Muscle layer of colon (tissue), 2 donors: ENCODE measurements around the gene ZBTB37.
"Not testable (repeated sequence)": the region's sequence is repeated elsewhere in the genome, so short reads cannot be mapped to it uniquely, and the experiment has no call there.

Experiments used
- H3K27ac ChIP-seq: one replicate; pipeline ENCODE4 v1.7.0; 2013; ENCODE audit warnings: low read depth, mild to moderate bottlenecking, low read length, moderate library complexity
- H3K27me3 ChIP-seq, 2 donors: one replicate each; pipeline ENCODE4 v1.7.0; 2013; ENCODE audit warnings: low read length in 2 of 2, mild to moderate bottlenecking in 2 of 2; ENCODE audit not compliant: insufficient read depth in 2 of 2, control insufficient read depth in 1 of 2
- H3K36me3 ChIP-seq: one replicate; pipeline ENCODE4 v1.7.0; 2013; ENCODE audit warnings: mild to moderate bottlenecking, low read length; ENCODE audit not compliant: insufficient read depth
- H3K4me1 ChIP-seq: one replicate; pipeline ENCODE4 v1.7.0; 2013; ENCODE audit warnings: mild to moderate bottlenecking, low read length; ENCODE audit not compliant: insufficient read depth
- H3K4me3 ChIP-seq, 2 donors: one replicate each; pipeline ENCODE4 v1.7.0; 2013; ENCODE audit warnings: low read length in 2 of 2, low read depth in 1 of 2, mild to moderate bottlenecking in 1 of 2, moderate library complexity in 1 of 2
- H3K9ac ChIP-seq: one replicate; pipeline ENCODE4 v1.7.0; 2013; ENCODE audit warnings: low read length
- H3K9me3 ChIP-seq: one replicate; pipeline ENCODE4 v1.7.0; 2013; ENCODE audit warnings: mild to moderate bottlenecking, low read length
- donor health status: abdominal sarcoma.
- donor health status: Adenocarcinoma of cecum.

Gene ZBTB37

DNA sequence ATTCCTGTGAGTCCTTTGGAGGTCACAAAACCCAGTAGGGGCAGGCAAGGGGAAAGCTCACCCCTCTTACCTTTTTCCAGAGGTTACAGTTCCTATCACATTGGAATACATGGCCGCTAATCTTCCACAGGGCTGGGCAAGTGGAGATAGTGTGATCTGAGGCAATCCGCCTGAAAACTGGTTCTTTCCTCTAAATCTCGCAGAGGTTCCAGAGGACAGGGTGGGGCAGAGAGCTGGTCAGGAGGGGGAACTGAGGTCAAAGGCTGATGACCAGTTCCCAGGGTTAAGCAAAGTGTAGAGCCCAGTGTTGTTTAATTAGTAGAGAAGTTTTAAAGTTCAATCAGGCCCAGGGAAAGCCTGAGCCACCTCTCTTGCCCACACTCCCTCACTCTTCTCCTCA is 49.0 kb downstream of the ZBTB37 start, which contains the start of gene SERPINC1:
Gene SERPINC1 (minus strand): TSS at position 179 of the 400 bp plus-strand sequence. CDS start 68 bp downstream, at position 111.
- Histone ChIP-seq H3K36me3 (no peaks in the 10 kb centered on the region), H3K9ac (no peak within 1 kb of the TSS), H3K4me3 (no peak within 1 kb of the TSS)

DNA sequence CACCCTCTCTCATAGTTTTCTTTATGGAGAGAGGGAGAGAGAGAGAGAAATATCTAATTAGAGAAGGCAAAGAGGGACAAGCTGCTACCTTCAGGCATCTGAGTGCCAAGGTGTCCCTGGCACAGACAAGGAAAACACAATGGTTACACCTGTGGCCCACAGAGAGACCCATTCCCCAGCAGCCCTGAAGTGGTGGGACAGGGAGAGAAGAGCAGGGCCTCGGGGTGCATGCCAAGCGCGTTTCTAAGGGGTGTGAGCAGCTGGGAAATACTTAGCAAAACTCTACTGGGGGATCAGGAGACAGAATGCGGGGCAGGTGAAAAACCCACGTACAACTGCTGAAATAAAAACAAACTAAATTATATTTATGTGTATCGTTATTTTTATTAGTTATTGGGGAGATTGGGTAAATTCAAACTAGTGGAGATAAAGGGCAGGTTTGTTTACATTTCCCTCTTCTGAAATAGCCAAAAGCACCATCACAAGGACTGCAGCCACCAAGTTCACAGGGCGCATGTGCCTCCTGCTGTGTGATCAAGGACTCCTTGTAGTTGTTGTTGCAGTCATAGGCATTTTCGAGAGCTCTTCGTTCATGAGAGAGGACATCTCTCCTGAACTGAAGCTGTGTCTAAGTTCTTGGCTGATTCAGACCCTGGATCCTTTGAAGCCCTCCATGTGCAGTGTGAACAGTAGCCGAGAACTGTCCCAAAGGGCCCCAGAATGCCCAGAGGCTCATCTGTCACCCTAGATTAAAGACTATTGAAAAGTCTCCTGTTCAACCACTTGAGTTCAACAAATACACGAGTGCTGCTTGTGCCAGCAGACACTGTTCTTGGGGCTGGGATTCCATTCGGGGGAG is 49.7 kb downstream of the ZBTB37 start:
- no peaks in the 10 kb centered on the region for H3K4me1 ChIP-seq
- no peak overlapping the region for H3K27ac ChIP-seq
- H3K9me3 ChIP-seq, result no peaks in the 10 kb centered on the region
- H3K9ac ChIP-seq, result no peak overlapping the region
- H3K27me3 ChIP-seq, result no peaks in the 10 kb centered on the region
- H3K36me3 ChIP-seq, result no peaks in the 10 kb centered on the region
- no peak overlapping the region for H3K4me3 ChIP-seq

More for the DNA sequence above, 49.0 kb downstream of the ZBTB37 start, which contains the start of gene SERPINC1:
- no peaks in the 10 kb centered on the region for H3K4me1 ChIP-seq
- no peak within 1 kb of the TSS for H3K27ac ChIP-seq
- no peaks in the 10 kb centered on the region for H3K9me3 ChIP-seq
- no peaks in the 10 kb centered on the region for H3K27me3 ChIP-seq

DNA sequence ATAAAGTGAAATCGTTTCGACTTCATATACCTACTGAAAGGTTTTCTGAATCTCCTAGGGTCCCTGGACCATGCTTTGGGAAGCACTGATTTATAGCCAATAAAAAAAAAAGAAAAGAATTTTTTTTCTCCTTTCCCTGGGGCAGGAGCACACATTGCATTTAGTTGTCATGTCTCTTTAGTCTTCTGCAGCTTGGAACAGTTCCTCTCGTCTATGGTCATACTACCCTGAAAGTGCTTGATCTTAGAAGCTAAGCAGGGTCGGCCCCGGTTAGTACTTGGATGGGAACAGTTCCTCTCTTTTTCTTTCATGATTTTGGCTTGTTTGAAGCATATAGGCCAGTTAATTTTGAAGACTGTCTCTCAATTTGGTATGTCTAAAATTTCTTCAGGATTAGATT is 52.7 kb downstream of the ZBTB37 start:
- no peaks in the 10 kb centered on the region for H3K4me1 ChIP-seq
- no peaks in the 10 kb centered on the region for H3K27me3 ChIP-seq
- H3K36me3 ChIP-seq, result no peaks in the 10 kb centered on the region
- no peak overlapping the region for H3K4me3 ChIP-seq
- no peak overlapping the region for H3K9ac ChIP-seq
- no peaks in the 10 kb centered on the region for H3K9me3 ChIP-seq
- no peak overlapping the region for H3K27ac ChIP-seq

DNA sequence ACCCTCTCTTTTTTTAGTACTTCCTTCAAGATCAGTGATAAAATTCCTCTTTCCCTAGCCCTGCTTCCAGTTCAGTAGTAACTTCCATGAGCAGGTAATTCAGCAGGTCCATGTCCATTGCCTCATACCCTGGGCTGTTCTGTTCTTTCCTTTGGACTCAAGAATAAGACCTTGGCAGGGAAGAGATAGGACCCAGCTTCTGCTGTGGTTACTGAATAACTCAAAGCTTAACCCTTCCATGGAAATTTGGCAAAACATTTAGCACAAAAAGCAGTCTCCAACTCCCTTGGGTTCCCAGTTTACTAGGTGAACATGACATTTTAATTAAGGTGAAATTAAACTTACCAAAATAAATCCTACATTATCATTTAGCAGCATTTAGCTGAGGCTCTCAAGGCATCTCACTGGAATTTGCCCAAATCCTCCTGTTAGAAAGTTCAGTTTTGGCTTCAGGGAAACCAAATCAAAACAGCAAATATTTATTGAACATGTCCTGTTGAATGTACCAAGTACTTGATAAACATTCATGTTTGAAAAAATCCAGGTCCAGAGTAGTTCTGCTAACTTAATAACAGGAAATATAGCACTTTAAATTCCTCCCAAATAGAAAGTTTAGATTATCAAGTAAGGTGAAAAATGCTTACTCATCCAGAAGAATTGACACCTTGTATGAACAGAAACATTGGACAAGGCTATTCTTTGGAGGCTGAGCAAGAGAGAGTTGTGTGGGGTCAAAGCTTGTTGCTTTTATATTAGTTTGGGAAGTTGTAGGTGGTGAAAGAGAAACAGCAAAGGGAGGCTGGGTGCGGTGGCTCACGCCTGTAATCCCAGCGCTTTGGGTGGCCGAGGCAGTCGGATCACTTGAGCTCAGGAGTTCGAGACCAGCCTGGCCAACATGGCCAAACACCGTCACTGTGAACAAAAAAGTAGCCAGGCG is 57.4 kb downstream of the ZBTB37 start:
- H3K4me1 ChIP-seq, result no peaks in the 10 kb centered on the region
- no peak overlapping the region for H3K27ac ChIP-seq
- no peaks in the 10 kb centered on the region for H3K27me3 ChIP-seq
- no peaks in the 10 kb centered on the region for H3K9me3 ChIP-seq
- H3K36me3 ChIP-seq, result no peaks in the 10 kb centered on the region
- H3K9ac ChIP-seq, result no peak overlapping the region
- H3K4me3 ChIP-seq, result no peak overlapping the region

DNA sequence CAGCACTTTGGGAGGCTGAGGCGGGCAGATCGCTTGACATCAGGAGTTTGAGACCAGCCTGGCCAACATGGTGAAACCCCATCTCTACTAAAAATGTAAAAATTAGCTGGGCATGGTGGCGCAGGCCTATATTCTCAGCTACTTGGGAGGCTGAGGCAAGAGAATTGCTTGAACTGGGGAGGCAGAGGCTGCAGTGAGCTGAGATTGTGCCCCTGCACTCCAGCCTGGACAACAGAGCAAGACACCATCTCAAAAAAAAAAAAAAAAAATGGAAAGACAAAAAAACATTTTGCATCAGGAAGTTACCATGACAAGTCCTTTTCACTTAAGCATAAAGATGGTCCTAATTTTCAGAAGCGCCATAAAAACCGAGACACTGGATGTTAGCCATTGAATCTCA is 62.4 kb downstream of the ZBTB37 start:
- peaks cover 11% of the 10 kb centered on the region for H3K36me3 ChIP-seq
- H3K4me3 ChIP-seq, H3K9ac ChIP-seq, H3K9me3 ChIP-seq, H3K27me3 ChIP-seq, H3K27ac ChIP-seq, H3K4me1 ChIP-seq: not testable (repeated sequence)

DNA sequence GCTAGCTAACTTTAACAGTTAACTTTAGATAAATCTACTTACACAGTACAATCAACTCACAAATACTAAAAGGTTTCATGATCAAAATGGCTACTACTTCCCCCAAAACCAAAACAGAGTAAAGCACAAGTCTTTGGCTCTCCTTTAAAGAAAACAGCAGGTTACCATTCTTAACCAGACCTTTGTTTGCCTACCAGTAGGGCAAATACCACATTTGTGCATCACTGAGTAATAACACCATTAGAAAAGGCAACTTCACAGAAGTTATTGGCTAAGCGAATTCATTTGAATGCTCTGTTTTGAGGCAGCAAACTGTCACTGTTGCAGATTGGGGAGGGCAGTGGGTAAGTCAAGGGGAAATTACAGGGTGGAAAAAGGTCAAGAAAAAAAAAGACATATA is 66.3 kb downstream of the ZBTB37 start:
- H3K36me3 ChIP-seq, result peaks cover 17% of the 10 kb centered on the region

DNA sequence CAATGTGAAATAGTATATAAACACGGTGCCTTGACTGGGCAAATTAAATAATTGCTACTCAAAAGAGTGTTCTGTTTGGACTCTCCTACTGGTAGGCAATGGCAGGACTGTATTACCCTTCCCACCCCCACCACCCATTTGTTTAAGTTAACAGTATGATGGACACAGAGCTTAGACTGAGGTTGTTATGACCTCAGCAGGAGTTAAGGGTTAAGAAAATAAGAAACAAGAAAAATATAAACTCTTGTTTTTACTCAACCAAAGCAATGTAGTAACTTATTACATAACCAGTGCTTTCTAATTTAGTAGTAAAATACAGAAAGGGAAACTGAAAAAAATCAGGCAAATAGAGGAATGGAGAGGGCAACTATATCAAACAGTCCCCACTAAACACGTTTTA is 68.9 kb downstream of the ZBTB37 start:
- Histone ChIP-seq H3K9ac (no peak overlapping the region), H3K4me3 (no peak overlapping the region), H3K9me3 (no peaks in the 10 kb centered on the region)

More for the DNA sequence above, 66.3 kb downstream of the ZBTB37 start:
- H3K27ac ChIP-seq, result no peak overlapping the region
- H3K9ac ChIP-seq, result no peak overlapping the region
- H3K4me1 ChIP-seq, result no peaks in the 10 kb centered on the region
- H3K4me3 ChIP-seq, result no peak overlapping the region
- H3K9me3 ChIP-seq, result no peaks in the 10 kb centered on the region
- H3K27me3 ChIP-seq, result no peaks in the 10 kb centered on the region

DNA sequence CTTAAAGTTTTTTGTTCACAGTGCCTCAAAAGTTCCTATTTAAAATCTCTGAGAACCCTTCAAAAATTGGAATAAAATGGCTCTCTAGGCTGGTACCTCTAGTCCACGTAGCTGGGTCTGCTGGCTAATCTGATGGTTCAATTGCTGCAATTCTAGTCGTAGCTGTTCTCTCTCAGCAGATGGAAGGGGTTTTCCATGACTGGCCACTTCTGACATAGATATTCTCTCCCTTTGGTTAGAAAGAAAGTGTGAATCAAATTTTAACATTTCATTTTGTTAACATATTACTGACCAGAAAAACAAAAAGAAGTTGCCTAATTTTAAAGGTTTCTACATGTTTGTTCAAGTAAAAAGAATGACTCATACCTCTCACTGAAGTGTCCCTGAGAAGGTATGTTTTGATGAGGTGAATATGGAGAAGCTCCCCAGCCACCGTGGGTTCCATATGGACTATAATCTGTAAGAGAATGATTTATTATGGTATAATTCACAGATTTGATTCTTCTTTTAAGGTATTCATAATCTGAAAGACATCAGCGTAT is 78.3 kb downstream of the ZBTB37 start:
- Histone ChIP-seq H3K9me3 (no peaks in the 10 kb centered on the region), H3K27ac (no peak overlapping the region), H3K27me3 (no peaks in the 10 kb centered on the region), H3K9ac (no peak overlapping the region), H3K4me1 (no peaks in the 10 kb centered on the region), H3K36me3 (peaks cover 74% of the 10 kb centered on the region), H3K4me3 (no peak overlapping the region)

More for the DNA sequence above, 68.9 kb downstream of the ZBTB37 start:
- Histone ChIP-seq H3K4me1 (no peaks in the 10 kb centered on the region), H3K36me3 (peaks cover 32% of the 10 kb centered on the region), H3K27me3 (no peaks in the 10 kb centered on the region), H3K27ac (no peak overlapping the region)

DNA sequence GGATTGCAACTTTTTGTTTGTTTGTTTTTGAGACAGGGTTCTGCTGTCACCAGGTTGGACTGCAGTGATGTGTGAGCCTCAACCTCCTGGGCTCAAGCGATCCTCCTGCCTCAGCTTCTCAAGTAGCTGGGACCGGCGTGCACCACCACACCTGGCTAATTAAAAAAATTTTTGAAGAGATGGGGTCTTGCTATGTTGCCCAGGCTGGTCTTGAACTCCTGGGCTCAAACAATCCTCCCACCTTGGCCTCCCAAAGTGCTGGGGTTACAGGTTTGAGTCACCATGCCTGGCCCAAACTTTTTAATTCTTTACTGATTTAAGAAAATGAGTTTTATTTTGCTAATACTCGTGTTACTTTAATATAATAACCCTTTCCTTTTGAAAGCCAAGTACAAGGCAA is 80.4 kb downstream of the ZBTB37 start:
- H3K4me3 ChIP-seq, result no peak overlapping the region
- H3K4me1 ChIP-seq, result no peaks in the 10 kb centered on the region
- no peak overlapping the region for H3K9ac ChIP-seq
- no peak overlapping the region for H3K27ac ChIP-seq
- no peaks in the 10 kb centered on the region for H3K27me3 ChIP-seq
- H3K36me3 ChIP-seq, result peaks cover 62% of the 10 kb centered on the region
- no peaks in the 10 kb centered on the region for H3K9me3 ChIP-seq
